ENCODE results near the gene SAMD10.

The SAMD10 gene

DNA sequence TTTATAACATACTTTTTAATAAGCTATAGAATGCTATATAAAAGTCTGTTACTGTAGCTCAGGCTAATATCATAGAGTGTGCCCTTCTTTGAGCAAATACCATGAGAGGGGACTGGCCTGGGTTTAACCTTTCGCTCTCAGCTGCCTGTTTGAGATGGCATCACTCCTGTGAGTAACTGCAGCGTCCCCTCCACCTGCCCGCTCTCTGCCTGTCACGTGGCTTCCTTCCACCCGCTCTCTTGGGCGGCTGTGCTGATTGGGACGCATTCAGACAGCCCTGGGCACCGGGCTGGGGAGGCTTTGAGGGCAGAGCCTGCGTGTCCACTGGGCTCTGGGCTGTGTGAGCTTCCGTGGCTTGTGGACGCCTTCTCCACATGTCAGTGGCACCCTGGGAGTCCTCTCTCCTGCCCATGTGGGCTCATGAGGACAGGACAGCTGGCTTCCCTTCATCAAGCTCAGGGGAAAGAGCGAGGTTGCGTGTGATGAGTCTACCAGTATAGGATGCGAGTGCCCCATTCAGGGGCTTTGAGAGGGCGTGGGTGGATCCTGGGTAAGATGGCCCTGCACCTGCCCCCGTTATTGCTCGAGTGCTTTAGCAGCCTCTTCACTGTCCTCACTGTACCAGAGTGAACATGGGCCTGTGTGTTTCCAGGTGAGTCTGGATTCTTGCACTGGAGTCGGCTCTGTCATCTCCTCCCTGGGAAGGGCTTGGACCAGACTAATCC, 45.8 kb upstream of the SAMD10 start:
- Histone ChIP-seq H3K27ac (ENCODE audit: low read depth, low read length, poor library complexity, severe bottlenecking) (no peak overlapping the region), H4K20me1 (ENCODE audit: insufficient read depth, low read length) (no peaks in the 10 kb centered on the region), H3K9me3 (ENCODE audit: low read length) (no peaks in the 10 kb centered on the region), H3K9me2 (ENCODE audit: low read depth, low read length) (no peaks in the 10 kb centered on the region), H3K36me3 (ENCODE audit: insufficient read depth, low read length) (peaks cover 78% of the 10 kb centered on the region), H3K27me3 (ENCODE audit: insufficient read depth, low read length) (no peaks in the 10 kb centered on the region), H2AFZ (ENCODE audit: low read length) (no peak overlapping the region), H3K9ac (ENCODE audit: low read length) (no peak overlapping the region), H3K79me2 (ENCODE audit: insufficient read depth, low read length) (no peaks in the 10 kb centered on the region), H3K4me2 (ENCODE audit: low read length) (no peak overlapping the region), H3F3A (ENCODE audit: insufficient read depth, low read length) (no peaks in the 10 kb centered on the region), H3K4me1 (ENCODE audit: insufficient read depth, low read length, severe bottlenecking) (no peaks in the 10 kb centered on the region), H3K4me3 (ENCODE audit: low read depth, low read length, poor library complexity, severe bottlenecking) (no peak overlapping the region)
- TF ChIP-seq CTCF (IDR thresholded peaks at IDR 0.05; ENCODE audit: low read length) (no peak), EZH2 (IDR thresholded peaks at IDR 0.05; ENCODE audit: borderline replicate concordance, low read length) (no peak)

- H3K27me3 ChIP-seq (ENCODE audit: insufficient read depth, low read length), result no peaks in the 10 kb centered on the region
- no peak overlapping the region for H3K4me2 ChIP-seq (ENCODE audit: low read length)
- no peak overlapping the region for H2AFZ ChIP-seq (ENCODE audit: low read length)
- no peaks in the 10 kb centered on the region for H3K9me2 ChIP-seq (ENCODE audit: low read depth, low read length)
- no peak overlapping the region for H3K9ac ChIP-seq (ENCODE audit: low read length)
- H4K20me1 ChIP-seq (ENCODE audit: insufficient read depth, low read length), result no peaks in the 10 kb centered on the region
- H3F3A ChIP-seq (ENCODE audit: insufficient read depth, low read length), result no peaks in the 10 kb centered on the region
- no peaks in the 10 kb centered on the region for H3K4me1 ChIP-seq (ENCODE audit: insufficient read depth, low read length, severe bottlenecking)
- H3K9me3 ChIP-seq (ENCODE audit: low read length), result no peaks in the 10 kb centered on the region
- no peak for TF ChIP-seq EZH2 (IDR thresholded peaks at IDR 0.05; ENCODE audit: borderline replicate concordance, low read length)
- no peak for TF ChIP-seq CTCF (IDR thresholded peaks at IDR 0.05; ENCODE audit: low read length)
- H3K4me3 ChIP-seq (ENCODE audit: low read depth, low read length, poor library complexity, severe bottlenecking), result no peak overlapping the region
- no peaks in the 10 kb centered on the region for H3K79me2 ChIP-seq (ENCODE audit: insufficient read depth, low read length)
- peaks cover 79% of the 10 kb centered on the region for H3K36me3 ChIP-seq (ENCODE audit: insufficient read depth, low read length)
- H3K27ac ChIP-seq (ENCODE audit: low read depth, low read length, poor library complexity, severe bottlenecking), result no peak overlapping the region
Measured at GRCh38 chr20:64024141-64024990, 44.9 kb upstream of the SAMD10 start.

DNA sequence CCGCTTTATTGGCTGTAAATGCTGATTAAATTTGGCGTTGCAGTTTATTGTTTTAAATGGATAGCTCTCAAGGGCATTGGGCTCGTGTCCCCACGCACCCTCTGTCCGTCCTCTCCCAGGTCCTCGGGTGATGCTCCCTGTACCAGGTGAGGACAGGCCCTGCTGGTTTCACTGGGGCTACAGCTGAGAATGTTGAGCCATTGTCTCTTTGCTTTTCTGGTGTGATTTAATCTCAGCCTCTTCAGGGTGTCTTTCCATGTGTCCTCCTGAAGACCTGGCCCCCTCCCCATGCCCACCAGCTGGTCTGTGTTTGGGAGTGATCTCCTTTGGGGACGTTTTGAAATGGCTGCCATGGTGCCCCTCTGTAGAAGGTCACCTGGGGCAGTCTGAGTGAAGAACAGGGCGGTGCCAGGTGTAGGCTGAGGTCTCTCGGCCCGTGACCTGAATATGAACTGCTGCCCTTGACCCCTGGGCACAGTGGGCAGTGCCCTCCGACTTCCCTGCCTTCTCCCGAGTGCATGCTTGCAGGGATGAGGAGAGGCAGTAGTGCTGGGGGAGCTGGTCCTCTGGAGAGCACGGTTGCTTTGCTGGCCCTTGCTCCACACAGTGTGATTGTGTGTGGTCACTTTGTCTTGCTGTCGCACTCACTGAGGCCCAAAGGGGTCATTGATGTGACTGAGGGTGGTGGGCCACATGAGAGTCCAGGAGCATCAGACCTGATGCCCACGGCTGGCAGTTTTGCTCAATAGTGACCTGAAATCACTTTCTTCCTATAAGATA, 44.1 kb upstream of the SAMD10 start:
- no peaks in the 10 kb centered on the region for H3K4me1 ChIP-seq (ENCODE audit: insufficient read depth, low read length, severe bottlenecking)
- H3K79me2 ChIP-seq (ENCODE audit: insufficient read depth, low read length), result no peaks in the 10 kb centered on the region
- no peak overlapping the region for H3K4me2 ChIP-seq (ENCODE audit: low read length)
- no peaks in the 10 kb centered on the region for H3F3A ChIP-seq (ENCODE audit: insufficient read depth, low read length)
- no peaks in the 10 kb centered on the region for H3K9me3 ChIP-seq (ENCODE audit: low read length)
- no peaks in the 10 kb centered on the region for H3K27me3 ChIP-seq (ENCODE audit: insufficient read depth, low read length)
- H3K9ac ChIP-seq (ENCODE audit: low read length), result no peak overlapping the region
- H3K36me3 ChIP-seq (ENCODE audit: insufficient read depth, low read length), result peaks cover 79% of the 10 kb centered on the region
- H3K4me3 ChIP-seq (ENCODE audit: low read depth, low read length, poor library complexity, severe bottlenecking), result no peak overlapping the region
- TF ChIP-seq CTCF (IDR thresholded peaks at IDR 0.05; ENCODE audit: low read length) (no peak), EZH2 (IDR thresholded peaks at IDR 0.05; ENCODE audit: borderline replicate concordance, low read length) (no peak)
- no peaks in the 10 kb centered on the region for H4K20me1 ChIP-seq (ENCODE audit: insufficient read depth, low read length)
- no peak overlapping the region for H2AFZ ChIP-seq (ENCODE audit: low read length)
- no peaks in the 10 kb centered on the region for H3K9me2 ChIP-seq (ENCODE audit: low read depth, low read length)
- no peak overlapping the region for H3K27ac ChIP-seq (ENCODE audit: low read depth, low read length, poor library complexity, severe bottlenecking)
